GM19023 (cell line): ENCODE measurements around the gene OVCH2.
"Not testable (repeated sequence)": the region's sequence is repeated elsewhere in the genome, so short reads cannot be mapped to it uniquely, and the experiment has no call there.

ENCODE experiments used
- ATAC-seq: cut with Tn5 transposase; IDR thresholded peaks from one replicate; pipeline ENCODE4 v1.9.1; 2021; ENCODE audit warnings: mild to moderate bottlenecking, moderate library complexity; ENCODE audit not compliant: unreplicated experiment

OVCH2 gene

GRCh38 chr11:7706377-7706776 is at the start of gene OVCH2:
OVCH2 (minus strand) TSS chr11:7706477; CDS start chr11:7706394, 83 bp downstream.
- ATAC-seq: no peak

GRCh38 chr11:7749456-7749855 is 43.2 kb upstream of the OVCH2 start:
- no peak for ATAC-seq

- ATAC-seq: not testable (repeated sequence)
These were observed 28.5 kb upstream of the OVCH2 start for GRCh38 chr11:7734767-7735166.

GRCh38 chr11:7714786-7715185 is 8.5 kb upstream of the OVCH2 start:
- ATAC-seq: no peak

- ATAC-seq: no peak
These were observed 2.5 kb downstream of the OVCH2 start for GRCh38 chr11:7703740-7704139.

- ATAC-seq: no peak
These were observed 9.9 kb downstream of the OVCH2 start for GRCh38 chr11:7696424-7696823.

- no peak for ATAC-seq
These were observed 12.0 kb downstream of the OVCH2 start for GRCh38 chr11:7694235-7694634.

GRCh38 chr11:7692426-7692825 is 13.9 kb downstream of the OVCH2 start:
- ATAC-seq: no peak

GRCh38 chr11:7691759-7692350 is 14.4 kb downstream of the OVCH2 start:
- no peak for ATAC-seq

- ATAC-seq: no peak
These were observed 15.6 kb downstream of the OVCH2 start for GRCh38 chr11:7690648-7691047.

GRCh38 chr11:7689239-7689638 is 17.0 kb downstream of the OVCH2 start:
- no peak for ATAC-seq

- peak; percentile 54 for ATAC-seq
These were observed 17.9 kb downstream of the OVCH2 start for GRCh38 chr11:7688238-7688826.

- ATAC-seq: no peak
These were observed 18.9 kb downstream of the OVCH2 start for GRCh38 chr11:7687386-7687785.

- ATAC-seq: no peak
These were observed 19.5 kb downstream of the OVCH2 start for GRCh38 chr11:7686761-7687160.

GRCh38 chr11:7683571-7683970 is 22.7 kb downstream of the OVCH2 start:
- no peak for ATAC-seq

GRCh38 chr11:7677796-7678201 is 28.5 kb downstream of the OVCH2 start:
- no peak for ATAC-seq

- ATAC-seq: no peak
These were observed 29.2 kb downstream of the OVCH2 start for GRCh38 chr11:7677071-7677470.

GRCh38 chr11:7675631-7676030 is 30.6 kb downstream of the OVCH2 start:
- no peak for ATAC-seq

- ATAC-seq: peak; percentile 27
These were observed 32.4 kb downstream of the OVCH2 start for GRCh38 chr11:7673724-7674434.

- ATAC-seq: peak; percentile 33
These were observed 33.1 kb downstream of the OVCH2 start, which contains the start of gene CYB5R2 for GRCh38 chr11:7672960-7673723. CYB5R2 (minus strand) TSS chr11:7673500; CDS start chr11:7672825, 675 bp downstream.

- no peak for ATAC-seq
These were observed 33.9 kb downstream of the OVCH2 start for GRCh38 chr11:7672276-7672959.
